SK-N-SH (cell line): ENCODE measurements around the gene EBF4. TPM values are rescaled to one million over a fixed set of nuclear protein-coding genes. Genes with fewer than 3 reads are reported as not detected.

Source experiments
- CTCF ChIA-PET: fragments of 300-600, 350-600 bp; formaldehyde crosslinking; extraction: SDS; loops from one replicate; lab custom pipeline; 2021; lab: Yijun Ruan, JAX
- POLR2A ChIA-PET: fragments of 350-600 bp; sonication (Branson Sonifier 250); formaldehyde crosslinking; extraction: SDS; loops from one replicate; lab custom pipeline; 2020; ENCODE audit warnings: antibody characterized with exemption, inconsistent platforms; lab: Yijun Ruan, JAX
- DNase-seq: peaks from one replicate; pipeline ENCODE4 v3.0.0; 2012
- H2AFZ ChIP-seq: fragments of 200-600 bp; sonication (generic); 2 replicates; pipeline ENCODE4 v1.8.1; 2016; ENCODE audit warnings: antibody characterized with exemption, mild to moderate bottlenecking, low read depth
- H3F3A ChIP-seq: fragments of 200-600 bp; sonication (generic); replicated peaks from 2 replicates; pipeline ENCODE3; 2016; ENCODE audit warnings: antibody characterized with exemption, mild to moderate bottlenecking; ENCODE audit not compliant: insufficient read depth
- H3K27ac ChIP-seq, 2 experiments: fragments of 200-500 bp in 1 of 2; fragments of 200-600 bp in 1 of 2; sonication (Bioruptor generic) in 1 of 2; sonication (generic), shearing (Covaris generic) in 1 of 2; 2 replicates each; pipeline versions ENCODE4 v1.5.1 to v1.6.1; 2014 to 2016; ENCODE audit warnings: low read depth in 2 of 2, inconsistent platforms in 1 of 2, low read length in 1 of 2, mild to moderate bottlenecking in 1 of 2, mixed read lengths in 1 of 2
- H3K27me3 ChIP-seq: fragments of 200-600 bp; sonication (generic), shearing (Covaris generic); 2 replicates; pipeline ENCODE4 v1.6.1; 2016; ENCODE audit warnings: mixed run types; ENCODE audit not compliant: insufficient read depth
- H3K36me3 ChIP-seq, 2 experiments: fragments of 200-500 bp in 1 of 2; fragments of 200-600 bp in 1 of 2; sonication (Bioruptor generic) in 1 of 2; sonication (generic) in 1 of 2; replicated peaks in 1 of 2; 2 replicates each; pipeline versions ENCODE3 to v1.5.1; 2014 to 2016; ENCODE audit warnings: low read length in 1 of 2, mild to moderate bottlenecking in 1 of 2; ENCODE audit not compliant: insufficient read depth in 2 of 2, control insufficient read depth in 1 of 2
- H3K4me1 ChIP-seq, 2 experiments: fragments of 200-500 bp in 1 of 2; fragments of 200-600 bp in 1 of 2; sonication (Bioruptor generic) in 1 of 2; sonication (generic), shearing (Covaris generic) in 1 of 2; 2 replicates each; pipeline versions ENCODE4 v1.5.1 to v1.6.1; 2014 to 2016; ENCODE audit warnings: low read depth in 1 of 2, low read length in 1 of 2, mixed run types in 1 of 2; ENCODE audit not compliant: insufficient read depth in 2 of 2, control insufficient read depth in 1 of 2
- H3K4me2 ChIP-seq: fragments of 200-600 bp; sonication (generic), shearing (Covaris generic); 2 replicates; pipeline ENCODE4 v1.6.1; 2017; ENCODE audit warnings: mixed run types
- H3K4me3 ChIP-seq, 2 experiments: fragments of 200-500 bp in 1 of 2; fragments of 200-600 bp in 1 of 2; sonication (Bioruptor generic) in 1 of 2; sonication (generic), shearing (Covaris generic) in 1 of 2; 2 replicates each; pipeline versions ENCODE4 v1.5.1 to v1.8.1; 2014 to 2016; ENCODE audit warnings: low read depth in 2 of 2, inconsistent platforms in 1 of 2, low read length in 1 of 2, mild to moderate bottlenecking in 1 of 2, mixed read lengths in 1 of 2, moderate library complexity in 1 of 2
- H3K79me2 ChIP-seq: fragments of 200-600 bp; sonication (generic); 2 replicates; pipeline ENCODE4 v1.8.1; 2017; ENCODE audit warnings: mild to moderate bottlenecking; ENCODE audit not compliant: insufficient read depth
- H3K9ac ChIP-seq: fragments of 200-600 bp; sonication (generic); 2 replicates; pipeline ENCODE4 v1.6.1; 2017; ENCODE audit warnings: mixed run types
- H3K9me2 ChIP-seq: fragments of 200-600 bp; sonication (generic); 2 replicates; pipeline ENCODE4 v1.6.1; 2017; ENCODE audit warnings: mixed run types
- H3K9me3 ChIP-seq: fragments of 200-600 bp; sonication (generic); 2 replicates; pipeline ENCODE4 v1.6.1; 2017; ENCODE audit warnings: mixed run types, mild to moderate bottlenecking, moderate library complexity
- H4K20me1 ChIP-seq: fragments of 200-600 bp; sonication (generic); 2 replicates; pipeline ENCODE4 v1.6.1; 2017; ENCODE audit warnings: mild to moderate bottlenecking, mixed run types; ENCODE audit not compliant: insufficient read depth
- CHD2 ChIP-seq: fragments of 150-350 bp; IDR thresholded peaks from 2 replicates; pipeline ENCODE4 v1.6.1; 2018; ENCODE audit warnings: low read length; ENCODE audit not compliant: partially characterized antibody
- FOXJ3 ChIP-seq: sonication (generic); formaldehyde crosslinking; IDR thresholded peaks from 2 replicates; pipeline ENCODE4 v1.5.1; 2020; ENCODE audit warnings: mild to moderate bottlenecking, missing genetic modification reagents
- FOXM1 ChIP-seq: IDR thresholded peaks from 2 replicates; pipeline ENCODE4 v1.4.0; 2012; ENCODE audit warnings: low read depth, mild to moderate bottlenecking
- NFIC ChIP-seq: IDR thresholded peaks from 2 replicates; pipeline ENCODE4 v1.4.0; 2012; ENCODE audit warnings: borderline replicate concordance
- NRF1 ChIP-seq: IDR thresholded peaks from 2 replicates; pipeline ENCODE4 v1.6.1; 2012; ENCODE audit warnings: low read depth, mild to moderate bottlenecking, low read length
- POLR2AphosphoS5 ChIP-seq: IDR thresholded peaks from 2 replicates; pipeline ENCODE4 v1.6.1; 2012; ENCODE audit warnings: low read depth, low read length
- RAD21 ChIP-seq: IDR thresholded peaks from 2 replicates; pipeline ENCODE4 v1.6.1; 2012; ENCODE audit warnings: mild to moderate bottlenecking, low read length
- RCOR1 ChIP-seq: fragments of 150-350 bp; IDR thresholded peaks from 2 replicates; pipeline ENCODE4 v1.6.1; 2017; ENCODE audit warnings: antibody characterized with exemption, low read length
- SMC3 ChIP-seq: IDR thresholded peaks from 2 replicates; pipeline ENCODE4 v1.6.1; 2012; ENCODE audit warnings: low read depth, low read length, improper control_type of control experiment
- TCF12 ChIP-seq: IDR thresholded peaks from 2 replicates; pipeline ENCODE4 v1.4.0; 2012
- TEAD4 ChIP-seq: IDR thresholded peaks from 2 replicates; pipeline ENCODE4 v1.4.0; 2012; ENCODE audit warnings: mild to moderate bottlenecking, borderline replicate concordance; ENCODE audit not compliant: insufficient read depth
- WGBS: methylation state at CpG from one replicate; pipeline ENCODE4 v1.1.6; 2017; ENCODE audit warnings: low lambda C conversion rate; 5-methylcytosine and 5-hydroxymethylcytosine counted together
- polyA plus RNA-seq, 3 experiments: library from polyadenylated mRNA; depleted of rRNA; stranded (reverse); fragments of >200 nt; gene quantifications; 2 replicates each; pipeline ENCODE4 v1.2.3, GENCODE V29; 2012
- TF ChIP-seq, protein P1 (sequence below): IDR thresholded peaks from 2 replicates; pipeline ENCODE4; 2012
- TF ChIP-seq, protein P2 (sequence below): IDR thresholded peaks from 2 replicates; pipeline ENCODE4 v1.6.1; 2012; ENCODE audit warnings: mild to moderate bottlenecking, low read depth, low read length, moderate library complexity
- TF ChIP-seq, protein P3 (sequence below): fragments of 150-350 bp; IDR thresholded peaks from 2 replicates; pipeline ENCODE4 v1.6.1; 2017; ENCODE audit warnings: antibody characterized with exemption, low read length, low read depth, borderline replicate concordance
- TF ChIP-seq, protein P4 (sequence below): IDR thresholded peaks from 2 replicates; pipeline ENCODE4 v1.4.0; 2012; ENCODE audit warnings: low read depth, borderline replicate concordance
- TF ChIP-seq, protein P5 (sequence below): fragments of 200-600 bp; sonication (generic); IDR thresholded peaks from 2 replicates; pipeline ENCODE4 v1.6.1; 2017; ENCODE audit warnings: antibody characterized with exemption, mild to moderate bottlenecking, moderate library complexity

Gene EBF4
- polyA plus RNA-seq, 1 of the 3 experiments (the other 2 are of a cell fraction): 20.6 TPM

DNA sequence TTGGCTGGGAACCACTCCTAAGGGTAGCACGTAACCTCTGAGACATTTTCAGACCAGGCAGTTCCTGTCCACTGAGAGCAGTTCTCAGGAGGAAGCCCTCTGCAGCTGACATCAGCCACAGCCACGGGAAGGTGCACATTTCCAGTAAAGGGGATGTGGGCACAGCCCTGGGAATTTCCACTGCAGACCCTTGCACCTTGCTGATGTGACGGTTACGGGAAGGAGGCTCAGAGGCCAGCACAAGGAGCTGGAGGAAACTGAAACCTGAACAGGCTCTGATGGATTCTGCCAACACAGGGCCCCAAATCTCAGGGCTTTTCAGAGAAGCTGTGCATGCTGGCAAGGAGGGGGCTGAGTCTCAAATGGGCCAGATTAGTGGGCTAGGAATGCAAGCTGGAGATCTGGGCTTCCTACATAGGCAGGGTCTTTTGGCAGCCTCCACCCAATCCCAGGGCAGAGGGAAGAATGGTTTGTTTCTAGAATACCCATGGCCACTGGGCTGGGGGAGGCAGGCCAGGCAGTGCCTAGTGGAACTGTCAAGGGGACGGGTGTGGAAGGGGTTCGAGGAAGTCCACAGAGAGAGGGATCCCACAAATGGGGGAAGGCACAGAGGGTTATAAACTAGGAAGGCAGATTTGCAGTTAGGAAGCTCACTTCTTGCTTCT lies 14.2 kb downstream of the EBF4 start:
- H3K79me2 ChIP-seq: no peaks in the 10 kb centered on the region
- no peak overlapping the region for H3K27ac ChIP-seq
- DNase-seq: no peak
- WGBS: 89% methylated on average over 5 of the region's 6 CpGs
- H2AFZ ChIP-seq: no peak overlapping the region
- CTCF ChIA-PET: interaction anchor here (0.9 kb wide), 1 partner anchor 145 kb away, joined by 3 read pairs; no protein-coding TSS in a partner anchor
- POLR2A ChIA-PET: no interaction called here
- no peak overlapping the region for H3K9ac ChIP-seq
- peaks cover 0 to under 1% of the 10 kb centered on the region in 2 experiments; a peak in 1 of 4 replicates for H3K4me1 ChIP-seq
- no peaks in the 10 kb centered on the region for H3K9me3 ChIP-seq
- TF ChIP-seq RAD21: no peak
- TF ChIP-seq POLR2AphosphoS5: no peak
- TF ChIP-seq, protein P1, sequence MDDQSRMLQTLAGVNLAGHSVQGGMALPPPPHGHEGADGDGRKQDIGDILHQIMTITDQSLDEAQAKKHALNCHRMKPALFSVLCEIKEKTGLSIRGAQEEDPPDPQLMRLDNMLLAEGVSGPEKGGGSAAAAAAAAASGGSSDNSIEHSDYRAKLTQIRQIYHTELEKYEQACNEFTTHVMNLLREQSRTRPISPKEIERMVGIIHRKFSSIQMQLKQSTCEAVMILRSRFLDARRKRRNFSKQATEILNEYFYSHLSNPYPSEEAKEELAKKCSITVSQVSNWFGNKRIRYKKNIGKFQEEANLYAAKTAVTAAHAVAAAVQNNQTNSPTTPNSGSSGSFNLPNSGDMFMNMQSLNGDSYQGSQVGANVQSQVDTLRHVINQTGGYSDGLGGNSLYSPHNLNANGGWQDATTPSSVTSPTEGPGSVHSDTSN: no peak
- TF ChIP-seq TCF12: no peak
- no peak overlapping the region for H3K4me2 ChIP-seq
- no peaks in the 10 kb centered on the region for H4K20me1 ChIP-seq
- no peak overlapping the region for H3K4me3 ChIP-seq
- no peaks in the 10 kb centered on the region for H3K9me2 ChIP-seq
- H3K36me3 ChIP-seq: no peaks in the 10 kb centered on the region
- no peaks in the 10 kb centered on the region for H3K27me3 ChIP-seq
- H3F3A ChIP-seq: no peaks in the 10 kb centered on the region

DNA sequence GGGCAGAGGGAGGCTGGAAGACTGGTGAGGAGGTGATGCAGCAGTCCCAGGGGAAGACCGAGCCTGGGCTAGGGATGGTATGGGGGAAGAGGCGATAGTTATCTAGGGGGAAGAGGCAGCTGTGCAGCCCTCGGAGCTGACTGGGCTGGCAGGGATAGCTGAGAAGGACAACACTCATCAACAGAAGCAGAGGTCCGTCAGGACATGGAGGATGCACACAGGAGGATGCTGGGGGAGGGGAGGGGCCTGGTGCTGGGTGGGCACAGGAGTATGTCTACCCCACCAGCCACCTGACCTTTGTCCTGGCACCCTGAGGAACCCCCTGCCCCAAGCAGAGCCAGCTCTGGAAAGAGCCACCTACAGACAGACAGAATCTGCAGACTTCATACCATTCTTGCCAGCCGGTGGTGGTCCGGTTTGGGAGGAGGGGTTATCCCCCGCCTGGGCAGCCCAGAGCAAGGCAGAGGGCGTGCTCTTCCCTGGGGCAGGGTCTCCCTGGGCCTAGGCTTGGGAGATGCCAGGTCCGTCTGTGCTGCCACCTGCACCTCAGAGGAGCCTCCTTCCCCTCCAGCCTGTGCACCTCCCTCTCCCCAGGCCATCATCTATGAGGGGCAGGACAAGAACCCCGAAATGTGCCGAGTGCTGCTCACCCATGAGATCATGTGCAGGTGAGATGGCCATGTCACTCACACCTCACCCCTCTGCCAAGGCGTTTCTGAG lies 14.9 kb downstream of the EBF4 start:
- ChIA-PET CTCF (interaction anchor here (0.9 kb wide), 1 partner anchor 145 kb away, joined by 3 read pairs; no protein-coding TSS in a partner anchor), POLR2A (interaction anchor here (1.2 kb wide), 1 partner anchor 22 kb away, joined by 3 read pairs; no protein-coding TSS in a partner anchor)
- Histone ChIP-seq H3K4me2 (no peak overlapping the region), H3K9me3 (no peaks in the 10 kb centered on the region), H3K9me2 (no peaks in the 10 kb centered on the region), H3F3A (no peaks in the 10 kb centered on the region), H3K27me3 (no peaks in the 10 kb centered on the region), H3K27ac (no peak overlapping the region), H2AFZ (no peak overlapping the region), H4K20me1 (no peaks in the 10 kb centered on the region), H3K9ac (no peak overlapping the region), H3K79me2 (no peaks in the 10 kb centered on the region), H3K4me3 (no peak overlapping the region), H3K4me1 (no peaks in the 10 kb centered on the region), H3K36me3 (no peaks in the 10 kb centered on the region)
- DNase-seq: no peak
- 79% methylated on average over 7 of the region's 12 CpGs for WGBS
- TF ChIP-seq RAD21: no peak
- no peak for TF ChIP-seq FOXM1
- TF ChIP-seq RCOR1: no peak
- TF ChIP-seq, protein P2, sequence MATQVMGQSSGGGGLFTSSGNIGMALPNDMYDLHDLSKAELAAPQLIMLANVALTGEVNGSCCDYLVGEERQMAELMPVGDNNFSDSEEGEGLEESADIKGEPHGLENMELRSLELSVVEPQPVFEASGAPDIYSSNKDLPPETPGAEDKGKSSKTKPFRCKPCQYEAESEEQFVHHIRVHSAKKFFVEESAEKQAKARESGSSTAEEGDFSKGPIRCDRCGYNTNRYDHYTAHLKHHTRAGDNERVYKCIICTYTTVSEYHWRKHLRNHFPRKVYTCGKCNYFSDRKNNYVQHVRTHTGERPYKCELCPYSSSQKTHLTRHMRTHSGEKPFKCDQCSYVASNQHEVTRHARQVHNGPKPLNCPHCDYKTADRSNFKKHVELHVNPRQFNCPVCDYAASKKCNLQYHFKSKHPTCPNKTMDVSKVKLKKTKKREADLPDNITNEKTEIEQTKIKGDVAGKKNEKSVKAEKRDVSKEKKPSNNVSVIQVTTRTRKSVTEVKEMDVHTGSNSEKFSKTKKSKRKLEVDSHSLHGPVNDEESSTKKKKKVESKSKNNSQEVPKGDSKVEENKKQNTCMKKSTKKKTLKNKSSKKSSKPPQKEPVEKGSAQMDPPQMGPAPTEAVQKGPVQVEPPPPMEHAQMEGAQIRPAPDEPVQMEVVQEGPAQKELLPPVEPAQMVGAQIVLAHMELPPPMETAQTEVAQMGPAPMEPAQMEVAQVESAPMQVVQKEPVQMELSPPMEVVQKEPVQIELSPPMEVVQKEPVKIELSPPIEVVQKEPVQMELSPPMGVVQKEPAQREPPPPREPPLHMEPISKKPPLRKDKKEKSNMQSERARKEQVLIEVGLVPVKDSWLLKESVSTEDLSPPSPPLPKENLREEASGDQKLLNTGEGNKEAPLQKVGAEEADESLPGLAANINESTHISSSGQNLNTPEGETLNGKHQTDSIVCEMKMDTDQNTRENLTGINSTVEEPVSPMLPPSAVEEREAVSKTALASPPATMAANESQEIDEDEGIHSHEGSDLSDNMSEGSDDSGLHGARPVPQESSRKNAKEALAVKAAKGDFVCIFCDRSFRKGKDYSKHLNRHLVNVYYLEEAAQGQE: no peak
- TF ChIP-seq, protein P3, sequence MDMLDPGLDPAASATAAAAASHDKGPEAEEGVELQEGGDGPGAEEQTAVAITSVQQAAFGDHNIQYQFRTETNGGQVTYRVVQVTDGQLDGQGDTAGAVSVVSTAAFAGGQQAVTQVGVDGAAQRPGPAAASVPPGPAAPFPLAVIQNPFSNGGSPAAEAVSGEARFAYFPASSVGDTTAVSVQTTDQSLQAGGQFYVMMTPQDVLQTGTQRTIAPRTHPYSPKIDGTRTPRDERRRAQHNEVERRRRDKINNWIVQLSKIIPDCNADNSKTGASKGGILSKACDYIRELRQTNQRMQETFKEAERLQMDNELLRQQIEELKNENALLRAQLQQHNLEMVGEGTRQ: no peak
- TF ChIP-seq, protein P4, sequence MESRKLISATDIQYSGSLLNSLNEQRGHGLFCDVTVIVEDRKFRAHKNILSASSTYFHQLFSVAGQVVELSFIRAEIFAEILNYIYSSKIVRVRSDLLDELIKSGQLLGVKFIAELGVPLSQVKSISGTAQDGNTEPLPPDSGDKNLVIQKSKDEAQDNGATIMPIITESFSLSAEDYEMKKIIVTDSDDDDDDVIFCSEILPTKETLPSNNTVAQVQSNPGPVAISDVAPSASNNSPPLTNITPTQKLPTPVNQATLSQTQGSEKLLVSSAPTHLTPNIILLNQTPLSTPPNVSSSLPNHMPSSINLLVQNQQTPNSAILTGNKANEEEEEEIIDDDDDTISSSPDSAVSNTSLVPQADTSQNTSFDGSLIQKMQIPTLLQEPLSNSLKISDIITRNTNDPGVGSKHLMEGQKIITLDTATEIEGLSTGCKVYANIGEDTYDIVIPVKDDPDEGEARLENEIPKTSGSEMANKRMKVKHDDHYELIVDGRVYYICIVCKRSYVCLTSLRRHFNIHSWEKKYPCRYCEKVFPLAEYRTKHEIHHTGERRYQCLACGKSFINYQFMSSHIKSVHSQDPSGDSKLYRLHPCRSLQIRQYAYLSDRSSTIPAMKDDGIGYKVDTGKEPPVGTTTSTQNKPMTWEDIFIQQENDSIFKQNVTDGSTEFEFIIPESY: no peak
- TF ChIP-seq TEAD4: no peak
- no peak for TF ChIP-seq TCF12
- no peak for TF ChIP-seq SMC3
- TF ChIP-seq NFIC: no peak
- TF ChIP-seq CHD2: no peak
- TF ChIP-seq NRF1: no peak
- TF ChIP-seq, protein P5, sequence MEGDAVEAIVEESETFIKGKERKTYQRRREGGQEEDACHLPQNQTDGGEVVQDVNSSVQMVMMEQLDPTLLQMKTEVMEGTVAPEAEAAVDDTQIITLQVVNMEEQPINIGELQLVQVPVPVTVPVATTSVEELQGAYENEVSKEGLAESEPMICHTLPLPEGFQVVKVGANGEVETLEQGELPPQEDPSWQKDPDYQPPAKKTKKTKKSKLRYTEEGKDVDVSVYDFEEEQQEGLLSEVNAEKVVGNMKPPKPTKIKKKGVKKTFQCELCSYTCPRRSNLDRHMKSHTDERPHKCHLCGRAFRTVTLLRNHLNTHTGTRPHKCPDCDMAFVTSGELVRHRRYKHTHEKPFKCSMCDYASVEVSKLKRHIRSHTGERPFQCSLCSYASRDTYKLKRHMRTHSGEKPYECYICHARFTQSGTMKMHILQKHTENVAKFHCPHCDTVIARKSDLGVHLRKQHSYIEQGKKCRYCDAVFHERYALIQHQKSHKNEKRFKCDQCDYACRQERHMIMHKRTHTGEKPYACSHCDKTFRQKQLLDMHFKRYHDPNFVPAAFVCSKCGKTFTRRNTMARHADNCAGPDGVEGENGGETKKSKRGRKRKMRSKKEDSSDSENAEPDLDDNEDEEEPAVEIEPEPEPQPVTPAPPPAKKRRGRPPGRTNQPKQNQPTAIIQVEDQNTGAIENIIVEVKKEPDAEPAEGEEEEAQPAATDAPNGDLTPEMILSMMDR: no peak
- no peak for TF ChIP-seq FOXJ3 (CRISPR knock-in tag)
